GM23248 (cell line): ENCODE data around the gene ACACA. TPM values are rescaled to one million over a fixed set of nuclear protein-coding genes. Genes with fewer than 3 reads are reported as not detected.

Experiments used
- DNase-seq: peaks from one replicate; pipeline ENCODE4 v3.0.0-alpha.2; 2015
- H2AFZ ChIP-seq: fragments of 200-600 bp; sonication (generic); 2 replicates; pipeline ENCODE4 v1.6.1; 2016; ENCODE audit warnings: antibody characterized with exemption
- H3F3A ChIP-seq: fragments of 200-600 bp; sonication (generic); 2 replicates; pipeline ENCODE4 v1.6.1; 2016; ENCODE audit warnings: mild to moderate bottlenecking, antibody characterized with exemption, mixed run types; ENCODE audit not compliant: insufficient read depth
- H3K27ac ChIP-seq: fragments of 200-600 bp; sonication (generic); 2 replicates; pipeline ENCODE4 v1.5.1; 2016; ENCODE audit warnings: mild to moderate bottlenecking
- H3K27me3 ChIP-seq: fragments of 200-600 bp; sonication (generic); replicated peaks from 2 replicates; pipeline ENCODE4 v1.6.1; 2016; ENCODE audit warnings: mild to moderate bottlenecking; ENCODE audit not compliant: insufficient read depth
- H3K36me3 ChIP-seq: fragments of 200-600 bp; sonication (generic); 2 replicates; pipeline ENCODE4 v1.6.1; 2016; ENCODE audit warnings: low read depth, mild to moderate bottlenecking
- H3K4me1 ChIP-seq: fragments of 200-600 bp; sonication (generic); 2 replicates; pipeline ENCODE4 v1.6.1; 2016; ENCODE audit warnings: mild to moderate bottlenecking; ENCODE audit not compliant: insufficient read depth
- H3K4me2 ChIP-seq: fragments of 200-600 bp; sonication (generic); one replicate; pipeline ENCODE4 v1.6.1; 2016; ENCODE audit warnings: mild to moderate bottlenecking; ENCODE audit not compliant: unreplicated experiment
- H3K4me3 ChIP-seq: fragments of 200-600 bp; sonication (generic); 2 replicates; pipeline ENCODE4 v1.5.1; 2016; ENCODE audit warnings: mild to moderate bottlenecking
- H3K79me2 ChIP-seq: fragments of 200-600 bp; sonication (generic); 2 replicates; pipeline ENCODE4 v1.6.1; 2016; ENCODE audit warnings: mild to moderate bottlenecking; ENCODE audit not compliant: insufficient read depth
- H3K9ac ChIP-seq: fragments of 200-600 bp; sonication (generic); 2 replicates; pipeline ENCODE4 v1.6.1; 2016; ENCODE audit warnings: mild to moderate bottlenecking
- H3K9me2 ChIP-seq: fragments of 200-600 bp; sonication (generic); 2 replicates; pipeline ENCODE4 v1.6.1; 2016; ENCODE audit warnings: mixed run types, mild to moderate bottlenecking, moderate library complexity; ENCODE audit not compliant: insufficient read depth
- H3K9me3 ChIP-seq: fragments of 200-600 bp; sonication (generic); one replicate; pipeline ENCODE4 v1.6.1; 2017; ENCODE audit warnings: low read depth
- H4K20me1 ChIP-seq: fragments of 200-600 bp; sonication (generic); 2 replicates; pipeline ENCODE4 v1.6.0; 2016; ENCODE audit not compliant: insufficient read depth
- EZH2 ChIP-seq: fragments of 200-600 bp; sonication (generic); IDR thresholded peaks from 2 replicates; pipeline ENCODE4 v1.6.1; 2018; ENCODE audit warnings: antibody characterized with exemption, mild to moderate bottlenecking; ENCODE audit not compliant: insufficient read depth, poor library complexity, severe bottlenecking
- EZH2phosphoT487 ChIP-seq: fragments of 200-600 bp; sonication (generic); IDR thresholded peaks from 2 replicates; pipeline ENCODE4 v1.6.1; 2018; ENCODE audit warnings: antibody characterized with exemption, moderate library complexity, mild to moderate bottlenecking, low read depth; ENCODE audit not compliant: insufficient read depth
- WGBS, 2 experiments: methylation state at CpG; one replicate each; pipeline ENCODE4 v1.1.6; 2015 to 2017; ENCODE audit warnings: low lambda C conversion rate in 2 of 2, low coverage in 1 of 2; ENCODE audit errors: missing lambda C conversion rate in 2 of 2; 5-methylcytosine and 5-hydroxymethylcytosine counted together
- in situ Hi-C: fragments of 300-500 bp; cut with MboI; formaldehyde crosslinking; loops from 2 replicates; pipeline ENCODE4 v1.15.0; 2020
- polyA plus RNA-seq: library from polyadenylated mRNA; unstranded; fragments of >200 nt; fragmentation: Nextera tagmentation; extraction: Ambion mirVana; gene quantifications from 2 replicates; pipeline ENCODE4 v1.2.1, GENCODE V29; 2016
- total RNA-seq: library from RNA; depleted of rRNA; stranded (reverse); fragments of >200 nt; shearing (Covaris generic); gene quantifications from 2 replicates; pipeline ENCODE4 v1.2.3, GENCODE V29; 2014

The ACACA gene
- total and polyA plus RNA-seq, 2 experiments from 2014 or later: 10.2 to 21.9 TPM

DNA sequence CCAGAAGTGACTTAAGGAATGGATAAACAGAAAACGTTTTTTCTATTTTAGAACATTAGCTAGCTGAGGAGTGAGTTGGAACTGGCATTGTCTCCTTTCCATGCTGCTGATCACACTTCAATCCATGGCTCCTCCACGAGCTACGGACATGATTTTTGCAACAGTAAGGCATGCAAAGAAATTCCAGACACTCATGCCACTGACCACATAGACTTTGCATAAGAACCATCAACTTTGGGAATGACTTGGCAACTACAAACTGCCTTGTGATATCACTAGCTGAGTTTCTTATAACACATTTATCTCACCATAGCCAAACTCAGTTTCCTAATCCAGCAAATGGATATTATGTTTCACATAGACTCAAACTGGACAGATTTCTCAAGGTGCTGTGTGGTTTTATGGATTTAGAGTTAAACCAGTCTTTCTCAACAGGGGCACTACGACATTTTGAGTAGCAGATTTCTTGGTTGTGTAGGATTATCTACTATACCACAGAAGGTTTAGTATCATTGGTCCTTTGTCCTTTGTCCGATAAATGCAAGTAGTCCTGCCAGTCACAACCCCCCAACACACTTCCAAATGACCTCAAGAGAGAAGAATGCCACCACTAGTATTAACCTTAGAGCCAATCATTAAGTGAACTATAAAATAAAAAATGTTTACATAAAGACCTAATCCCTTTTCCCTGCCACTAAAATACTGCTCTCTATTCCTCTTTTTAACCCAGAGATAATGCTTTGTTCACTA, 79.1 kb downstream of the ACACA start:
- no peak overlapping the region for H3K4me3 ChIP-seq
- H3K4me2 ChIP-seq: peak overlapping the region; percentile 22
- peaks cover 12% of the 10 kb centered on the region for H3K4me1 ChIP-seq
- 61 to 64% methylated on average over 5 of the region's 5 CpGs for WGBS, 2 experiments
- TF ChIP-seq EZH2phosphoT487 (no peak), EZH2 (no peak)
- no peak overlapping the region for H2AFZ ChIP-seq
- peak overlapping the region; percentile 68 for H3K27ac ChIP-seq
- H3F3A ChIP-seq: peaks cover 16% of the 10 kb centered on the region; the same call in 1 of the 2 replicates
- peak overlapping the region; percentile 25; the same call in 1 of the 2 replicates for H3K9ac ChIP-seq
- in situ Hi-C loops: no loop called here
- H3K79me2 ChIP-seq: 0 out of 2 replicates have a peak, but pooled peaks cover 4% of the 10 kb centered on the region
- peak; percentile 86 for DNase-seq
- H3K9me3 ChIP-seq: no peaks in the 10 kb centered on the region
- no peaks in the 10 kb centered on the region for H3K27me3 ChIP-seq
- H3K9me2 ChIP-seq: no peaks in the 10 kb centered on the region
- H4K20me1 ChIP-seq: no peaks in the 10 kb centered on the region
- 0 out of 2 replicates have a peak, but pooled peaks cover 4% of the 10 kb centered on the region for H3K36me3 ChIP-seq

GRCh38 chr17:37322826-37323561, 83.6 kb downstream of the ACACA start:
- peaks cover 16% of the 10 kb centered on the region for H3K4me1 ChIP-seq
- TF ChIP-seq EZH2 (no peak), EZH2phosphoT487 (no peak)
- H4K20me1 ChIP-seq: no peaks in the 10 kb centered on the region
- 94 to 98% methylated on average over 7 of the region's 7 CpGs for WGBS, 2 experiments
- no peaks in the 10 kb centered on the region for H3K9me2 ChIP-seq
- H3K27me3 ChIP-seq: no peaks in the 10 kb centered on the region
- H2AFZ ChIP-seq: no peak overlapping the region
- H3F3A ChIP-seq: peaks cover 15% of the 10 kb centered on the region; the same call in 1 of the 2 replicates
- H3K4me3 ChIP-seq: no peak overlapping the region
- no peaks in the 10 kb centered on the region for H3K36me3 ChIP-seq
- H3K9ac ChIP-seq: no peak overlapping the region
- 0 out of 2 replicates have a peak, but pooled peaks cover 7% of the 10 kb centered on the region for H3K79me2 ChIP-seq
- in situ Hi-C loops: no loop called here
- H3K9me3 ChIP-seq: no peaks in the 10 kb centered on the region
- no peak overlapping the region for H3K4me2 ChIP-seq
- no peak overlapping the region for H3K27ac ChIP-seq
- DNase-seq: no peak

GRCh38 chr17:37322106-37322505, 84.5 kb downstream of the ACACA start:
- Histone ChIP-seq H2AFZ (no peak overlapping the region), H3K9ac (no peak overlapping the region), H3K27ac (no peak overlapping the region), H3K9me3 (no peaks in the 10 kb centered on the region), H3K4me3 (no peak overlapping the region), H3K9me2 (no peaks in the 10 kb centered on the region), H4K20me1 (no peaks in the 10 kb centered on the region), H3K4me1 (peaks cover 10% of the 10 kb centered on the region), H3K4me2 (no peak overlapping the region), H3K27me3 (no peaks in the 10 kb centered on the region), H3K36me3 (no peaks in the 10 kb centered on the region), H3K79me2 (0 out of 2 replicates have a peak, but pooled peaks cover 7% of the 10 kb centered on the region), H3F3A (peaks cover 6% of the 10 kb centered on the region; the same call in 1 of the 2 replicates)
- 95 to 96% methylated on average over 1 of the region's 1 CpG for WGBS, 2 experiments
- TF ChIP-seq EZH2phosphoT487 (no peak), EZH2 (no peak)
- in situ Hi-C loops: no loop called here
- no peak for DNase-seq

DNA sequence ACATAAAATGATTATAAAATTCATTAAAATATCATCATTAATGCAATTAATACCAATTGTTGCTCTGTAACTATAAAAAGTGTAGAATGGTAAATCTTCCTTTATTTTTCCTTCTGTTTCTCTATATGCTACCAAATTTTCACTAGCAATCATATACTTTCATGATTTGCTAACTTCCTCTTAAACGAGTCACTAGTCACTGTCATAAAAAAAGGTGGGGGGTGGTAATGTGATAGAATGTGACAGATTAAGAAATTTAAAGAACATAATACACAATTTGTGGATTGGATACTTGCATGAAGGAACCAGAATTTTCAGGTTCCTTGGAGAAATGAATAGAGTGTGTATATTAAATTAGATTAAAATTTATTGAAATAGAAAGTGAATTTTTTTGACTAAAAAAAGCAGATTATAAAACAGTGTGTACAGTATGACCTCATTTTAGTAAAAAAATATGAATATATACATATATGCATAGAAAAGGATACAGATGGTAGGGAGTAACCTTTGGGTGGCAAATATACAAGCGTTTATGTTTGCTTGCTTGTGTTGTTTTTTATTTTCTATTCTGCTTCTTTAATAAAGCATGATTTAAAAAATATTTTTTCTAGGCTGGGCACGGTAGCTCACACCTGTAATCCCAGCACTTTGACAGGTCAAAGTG, 87.6 kb downstream of the ACACA start:
- no peak for DNase-seq
- H3K9me2 ChIP-seq: no peaks in the 10 kb centered on the region
- H3K36me3 ChIP-seq: no peaks in the 10 kb centered on the region
- in situ Hi-C loops: no loop called here
- H2AFZ ChIP-seq: no peak overlapping the region
- no peaks in the 10 kb centered on the region for H3F3A ChIP-seq
- H3K79me2 ChIP-seq: 0 out of 2 replicates have a peak, but pooled peaks cover 7% of the 10 kb centered on the region
- peaks cover 4% of the 10 kb centered on the region; the same call in 1 of the 2 replicates for H3K4me1 ChIP-seq
- no peak overlapping the region for H3K27ac ChIP-seq
- H3K9ac ChIP-seq: no peak overlapping the region
- H4K20me1 ChIP-seq: no peaks in the 10 kb centered on the region
- no peak overlapping the region for H3K4me3 ChIP-seq
- 75 to 94% methylated on average over 3 of the region's 3 CpGs for WGBS, 2 experiments
- H3K27me3 ChIP-seq: no peaks in the 10 kb centered on the region
- TF ChIP-seq EZH2phosphoT487: no peak
- no peak for TF ChIP-seq EZH2
- H3K4me2 ChIP-seq: no peak overlapping the region
- no peaks in the 10 kb centered on the region for H3K9me3 ChIP-seq
